Measurements from ENCODE around the gene CORO6.

- no peak for TF ChIP-seq CTCF (IDR thresholded peaks at IDR 0.05; ENCODE audit: poor library complexity, severe bottlenecking)
- no peak for TF ChIP-seq REST (IDR thresholded peaks at IDR 0.05; ENCODE audit: borderline replicate concordance)
- TF ChIP-seq EP300 (conservative IDR thresholded peaks at IDR 0.05; ENCODE audit: poor library complexity, severe bottlenecking): no peak
- TF ChIP-seq EZH2 (IDR thresholded peaks at IDR 0.05; ENCODE audit: borderline replicate concordance, insufficient read depth, low read length, poor library complexity, severe bottlenecking): no peak
- no peak for TF ChIP-seq POLR2AphosphoS5 (IDR thresholded peaks at IDR 0.05)
- TF ChIP-seq RAD21 (conservative IDR thresholded peaks at IDR 0.05): no peak
- no peak for TF ChIP-seq SMC3 (conservative IDR thresholded peaks at IDR 0.05; ENCODE audit: poor library complexity)
Observed at GRCh38 chr17:29588017-29588561, 34.6 kb downstream of the CORO6 start.

Data from neural cell (in vitro differentiated cells).